Measurements from ENCODE around the gene CROCC.
A peak's percentile ranks its signal among the peaks of the same experiment; 100 is the strongest.
"Not testable (repeated sequence)": the region's sequence is repeated elsewhere in the genome, so short reads cannot be mapped to it uniquely, and the experiment has no call there.

Gene CROCC

DNA sequence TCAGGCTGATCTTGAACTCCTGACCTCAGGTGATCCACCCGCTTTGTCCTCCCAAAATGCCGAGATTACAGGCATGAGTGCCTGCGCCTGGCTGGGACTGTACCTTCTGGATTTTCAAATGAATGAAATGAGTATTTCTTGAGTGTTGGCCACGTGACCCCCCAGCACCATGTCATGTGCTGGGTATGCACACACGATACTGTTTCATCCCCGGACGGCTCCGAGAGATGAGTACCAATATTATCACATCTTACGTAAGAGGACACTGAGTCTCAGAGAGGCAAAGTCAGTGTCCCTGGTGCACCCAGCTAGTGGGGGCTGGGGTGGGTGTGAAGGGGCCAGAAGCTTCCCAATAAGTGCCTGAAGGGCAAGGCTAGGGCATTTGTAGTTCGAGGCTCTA is 780 bp upstream of the CROCC start:
- peak overlapping the region; percentile 81 for H3K4me3 Mint-ChIP-seq
- no peaks in the 10 kb centered on the region for H3K36me3 Mint-ChIP-seq
- DNase-seq (ENCODE audit: low spot score in 2 of 2) (no peak), ATAC-seq (no peak)
- H3K4me1 Mint-ChIP-seq = peaks cover 49% of the 10 kb centered on the region
- no peaks in the 10 kb centered on the region for H3K9me3 Mint-ChIP-seq
- H3K27ac Mint-ChIP-seq = peak overlapping the region; percentile 93

DNA sequence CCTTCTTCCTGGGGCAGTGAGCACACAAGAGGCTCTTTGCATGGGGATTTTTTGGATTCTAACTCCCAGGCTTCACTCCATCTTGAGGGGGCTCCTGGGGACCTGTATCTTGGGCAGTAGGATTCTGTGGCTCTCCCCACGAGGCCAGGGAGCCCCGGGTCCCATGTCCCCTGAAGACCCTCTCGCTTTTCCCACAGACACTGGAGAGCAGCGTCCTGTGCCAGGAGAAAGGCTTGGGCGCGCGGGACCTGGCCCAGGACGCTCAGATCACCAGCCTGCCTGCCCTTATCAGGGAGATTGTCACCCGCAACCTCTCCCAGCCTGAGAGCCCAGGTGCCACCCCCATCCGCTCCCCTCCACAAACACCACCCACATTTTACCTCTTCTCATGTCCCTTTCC is 735 bp downstream of the CROCC start:
- DNase-seq (ENCODE audit: low spot score in 2 of 2) (no peak), ATAC-seq (no peak)
- no peaks in the 10 kb centered on the region for H3K9me3 Mint-ChIP-seq
- no peaks in the 10 kb centered on the region for H3K36me3 Mint-ChIP-seq
- peak overlapping the region; percentile 81 for H3K4me3 Mint-ChIP-seq
- H3K27ac Mint-ChIP-seq = peak overlapping the region; percentile 93
- H3K4me1 Mint-ChIP-seq = peaks cover 54% of the 10 kb centered on the region

DNA sequence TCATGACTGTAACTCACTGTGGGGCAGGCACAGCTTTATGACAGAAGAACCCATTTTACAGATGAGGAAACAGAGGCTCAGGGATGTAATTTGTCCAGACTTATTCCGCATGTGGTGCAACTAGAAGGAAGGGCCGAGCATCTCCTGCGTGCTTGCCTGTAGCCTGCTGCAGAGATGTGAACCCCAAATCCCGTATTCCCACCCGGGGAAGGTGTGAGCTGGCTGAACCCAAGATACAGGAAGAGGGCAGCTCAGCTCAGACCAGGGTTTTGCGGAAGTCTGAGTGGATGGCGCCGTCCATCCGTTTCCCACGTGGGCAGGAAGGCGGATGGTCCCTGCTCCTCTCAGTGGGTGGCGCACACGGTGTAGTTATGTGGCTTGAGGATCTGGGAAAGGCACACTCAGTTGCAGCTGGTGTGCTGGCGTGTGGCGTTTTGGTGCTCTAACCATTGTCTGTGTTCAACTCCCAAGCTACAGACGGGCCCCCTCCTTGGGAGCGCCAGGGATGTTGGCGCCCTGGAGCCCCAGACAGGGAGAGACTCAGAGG is 1.2 kb downstream of the CROCC start:
- Mint-ChIP-seq H3K4me3 (peak overlapping the region; percentile 81), H3K4me1 (peaks cover 58% of the 10 kb centered on the region), H3K9me3 (no peaks in the 10 kb centered on the region), H3K36me3 (no peaks in the 10 kb centered on the region), H3K27ac (no peak overlapping the region)
- ATAC-seq (no peak), DNase-seq (ENCODE audit: low spot score in 2 of 2) (no peak)

DNA sequence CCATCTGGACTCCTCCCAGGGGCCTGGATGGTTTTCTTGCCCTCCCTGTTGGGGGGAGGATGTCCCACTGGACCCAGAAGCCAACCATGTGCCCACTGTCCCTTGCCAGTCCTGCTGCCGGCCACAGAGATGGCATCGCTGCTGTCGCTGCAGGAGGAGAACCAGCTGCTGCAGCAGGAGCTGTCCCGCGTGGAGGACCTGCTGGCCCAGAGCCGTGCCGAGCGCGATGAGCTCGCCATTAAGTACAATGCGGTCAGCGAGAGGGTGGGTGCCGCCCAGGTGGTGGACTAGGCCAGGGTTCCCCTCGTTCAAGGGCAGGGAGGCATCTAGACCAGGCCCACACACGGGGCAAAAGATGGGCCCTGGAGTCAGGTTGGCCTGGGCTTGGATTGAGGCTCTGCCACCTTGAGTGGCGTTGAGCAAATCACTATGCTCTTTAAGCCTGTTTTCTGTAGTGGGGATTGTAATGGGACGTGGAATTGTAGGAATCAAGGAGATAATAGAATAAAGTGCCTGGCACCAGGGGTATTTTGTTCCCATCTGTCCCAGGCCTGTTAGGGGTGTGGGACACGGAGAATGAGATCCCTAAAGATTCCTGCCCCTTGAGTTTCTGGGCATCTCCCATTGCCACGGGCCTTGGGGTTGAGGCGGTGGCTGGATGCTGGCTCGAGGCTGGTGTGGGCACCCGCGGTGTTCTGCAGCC is 2.6 kb downstream of the CROCC start:
- DNase-seq (ENCODE audit: low spot score in 2 of 2) = no peak
- Mint-ChIP-seq H3K4me1 (peaks cover 62% of the 10 kb centered on the region), H3K27ac (peak overlapping the region; percentile 81)

DNA sequence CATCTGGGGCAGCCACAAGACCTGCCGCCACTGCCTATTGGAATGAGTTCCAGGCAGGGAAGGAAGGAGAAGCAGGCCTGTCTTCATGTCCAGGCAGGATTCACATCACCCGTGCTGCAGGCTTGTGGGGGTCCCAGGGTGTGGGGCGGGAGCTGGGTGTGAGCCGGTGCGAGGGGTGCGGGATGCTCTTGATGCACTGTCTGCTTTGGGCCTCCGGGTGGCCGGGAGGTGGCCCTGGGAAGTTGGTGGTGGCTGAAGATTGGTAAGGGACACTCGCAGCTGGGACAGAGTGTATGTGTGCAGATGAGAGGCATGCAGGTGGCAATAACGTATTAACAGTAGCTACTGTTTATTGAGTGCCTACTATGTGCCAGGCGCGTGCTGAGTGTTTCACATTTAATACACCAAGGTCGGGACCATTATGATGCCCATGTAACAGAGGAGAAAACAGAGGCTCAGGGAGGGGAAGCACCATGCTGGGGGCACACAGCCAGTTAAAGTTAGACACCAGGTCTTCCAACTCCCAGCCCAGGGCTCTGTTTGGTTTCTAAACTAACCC is 3.3 kb downstream of the CROCC start:
- Mint-ChIP-seq H3K27ac (peak overlapping the region; percentile 64), H3K4me1 (peaks cover 62% of the 10 kb centered on the region), H3K36me3 (no peaks in the 10 kb centered on the region), H3K4me3 (no peak overlapping the region), H3K9me3 (no peaks in the 10 kb centered on the region)
- no peak for ATAC-seq
- no peak for DNase-seq (ENCODE audit: low spot score in 2 of 2)

More for the DNA sequence above, 2.6 kb downstream of the CROCC start:
- H3K9me3 Mint-ChIP-seq = no peaks in the 10 kb centered on the region
- no peak overlapping the region for H3K4me3 Mint-ChIP-seq
- H3K36me3 Mint-ChIP-seq = no peaks in the 10 kb centered on the region
- no peak for ATAC-seq

DNA sequence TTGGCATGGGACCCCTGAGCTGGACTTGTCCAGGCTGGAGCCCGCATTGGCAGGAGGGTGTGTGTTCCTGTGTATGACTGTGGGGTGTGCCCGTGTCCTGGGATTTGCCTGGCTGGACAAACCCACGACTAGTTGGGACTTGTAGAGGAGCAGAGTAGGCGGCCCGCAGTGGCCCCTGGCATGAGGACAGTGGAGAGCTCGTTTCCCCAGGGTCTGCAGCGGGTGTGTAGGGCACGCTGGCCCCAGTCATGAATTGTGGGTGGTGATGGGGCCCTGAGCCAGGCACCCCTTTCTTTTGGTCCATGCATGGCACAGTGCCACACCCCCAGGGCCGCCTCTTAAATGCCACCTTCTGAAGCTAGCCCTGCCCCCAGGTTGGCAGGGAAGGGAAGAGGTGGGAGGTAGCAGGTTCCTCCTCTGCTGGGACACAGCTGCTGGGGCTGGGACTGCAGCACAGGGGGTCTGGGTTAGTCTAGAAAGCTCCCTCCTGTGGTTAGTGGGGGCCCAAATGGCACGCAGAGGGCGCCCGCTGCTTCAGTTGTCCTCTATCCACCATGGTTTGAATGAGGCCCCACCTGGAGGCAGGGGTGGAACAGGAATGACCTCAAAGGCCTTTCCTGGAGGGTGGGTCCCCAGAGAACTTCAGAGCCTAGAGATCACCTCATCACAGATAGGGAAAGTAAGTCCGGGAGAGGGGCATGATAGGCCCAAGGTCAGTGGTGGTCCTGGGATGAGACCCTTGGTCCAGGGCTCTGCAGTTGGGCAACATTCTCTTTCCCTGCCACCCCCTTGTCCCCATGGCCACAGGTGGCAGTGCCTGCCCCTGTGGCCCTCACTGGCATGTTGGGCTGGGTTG is 4.1 kb downstream of the CROCC start:
- DNase-seq (ENCODE audit: low spot score in 2 of 2) = no peak
- Mint-ChIP-seq H3K27ac (peak overlapping the region; percentile 64), H3K36me3 (no peaks in the 10 kb centered on the region)

DNA sequence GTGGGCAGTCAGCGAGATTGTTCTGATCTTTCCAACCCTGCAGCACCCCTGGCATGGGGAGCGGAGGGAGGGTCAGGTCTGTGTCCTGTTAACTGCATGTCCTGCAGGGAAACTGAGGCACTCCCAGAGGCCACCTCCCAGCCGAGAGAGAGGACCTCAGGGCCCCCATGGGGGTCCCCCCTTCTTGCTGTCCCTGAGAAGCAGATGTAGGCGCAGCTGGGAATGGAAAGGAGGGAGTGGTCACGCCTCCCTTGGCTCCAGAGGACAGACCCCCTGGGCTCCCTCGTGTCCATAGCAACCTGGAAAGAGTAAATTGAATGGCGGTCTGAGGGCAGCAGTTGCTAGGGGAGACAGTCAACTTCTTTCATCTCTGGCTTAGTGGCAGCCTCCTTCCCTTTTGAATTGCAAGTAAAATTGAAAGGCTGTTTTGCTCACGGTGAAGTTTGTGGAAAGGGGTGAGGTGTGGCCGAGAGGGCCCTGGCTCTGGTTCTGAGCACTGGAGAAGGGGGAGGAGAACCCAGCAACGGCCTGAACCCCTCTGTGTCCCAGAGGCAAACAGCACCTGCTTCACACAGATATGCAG is 4.9 kb downstream of the CROCC start:
- H3K36me3 Mint-ChIP-seq = peaks cover 5% of the 10 kb centered on the region
- H3K9me3 Mint-ChIP-seq = no peaks in the 10 kb centered on the region

More for the DNA sequence above, 4.1 kb downstream of the CROCC start:
- ATAC-seq = no peak
- Mint-ChIP-seq H3K4me1 (peaks cover 65% of the 10 kb centered on the region), H3K9me3 (no peaks in the 10 kb centered on the region), H3K4me3 (no peak overlapping the region)

DNA sequence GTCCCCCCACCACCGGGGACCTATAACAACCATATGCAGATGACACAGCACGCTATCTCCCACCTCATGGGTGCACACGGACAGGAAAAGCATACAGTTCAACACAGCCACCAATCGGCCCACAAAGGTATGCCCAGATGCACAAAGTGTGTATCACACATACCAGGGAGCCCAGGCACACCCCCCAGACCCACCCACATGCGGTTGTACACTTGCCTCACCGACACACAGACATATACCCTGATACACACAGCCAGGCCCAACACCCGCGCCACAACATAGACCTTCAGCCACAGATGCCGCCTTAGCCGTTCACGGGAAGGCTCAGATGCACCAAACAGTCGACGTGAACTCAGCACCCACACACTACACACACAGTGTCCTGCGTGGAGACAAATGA is 5.5 kb downstream of the CROCC start:
- Mint-ChIP-seq H3K9me3 (no peaks in the 10 kb centered on the region), H3K4me3 (no peak overlapping the region), H3K36me3 (peaks cover 12% of the 10 kb centered on the region), H3K4me1 (peaks cover 52% of the 10 kb centered on the region), H3K27ac (peak overlapping the region; percentile 65)
- no peak for ATAC-seq
- DNase-seq (ENCODE audit: low spot score in 2 of 2) = no peak

More for the DNA sequence above, 4.9 kb downstream of the CROCC start:
- no peak overlapping the region for H3K4me3 Mint-ChIP-seq
- no peak for DNase-seq (ENCODE audit: low spot score in 2 of 2)
- peaks cover 59% of the 10 kb centered on the region for H3K4me1 Mint-ChIP-seq
- ATAC-seq = no peak
- H3K27ac Mint-ChIP-seq = peak overlapping the region; percentile 65

DNA sequence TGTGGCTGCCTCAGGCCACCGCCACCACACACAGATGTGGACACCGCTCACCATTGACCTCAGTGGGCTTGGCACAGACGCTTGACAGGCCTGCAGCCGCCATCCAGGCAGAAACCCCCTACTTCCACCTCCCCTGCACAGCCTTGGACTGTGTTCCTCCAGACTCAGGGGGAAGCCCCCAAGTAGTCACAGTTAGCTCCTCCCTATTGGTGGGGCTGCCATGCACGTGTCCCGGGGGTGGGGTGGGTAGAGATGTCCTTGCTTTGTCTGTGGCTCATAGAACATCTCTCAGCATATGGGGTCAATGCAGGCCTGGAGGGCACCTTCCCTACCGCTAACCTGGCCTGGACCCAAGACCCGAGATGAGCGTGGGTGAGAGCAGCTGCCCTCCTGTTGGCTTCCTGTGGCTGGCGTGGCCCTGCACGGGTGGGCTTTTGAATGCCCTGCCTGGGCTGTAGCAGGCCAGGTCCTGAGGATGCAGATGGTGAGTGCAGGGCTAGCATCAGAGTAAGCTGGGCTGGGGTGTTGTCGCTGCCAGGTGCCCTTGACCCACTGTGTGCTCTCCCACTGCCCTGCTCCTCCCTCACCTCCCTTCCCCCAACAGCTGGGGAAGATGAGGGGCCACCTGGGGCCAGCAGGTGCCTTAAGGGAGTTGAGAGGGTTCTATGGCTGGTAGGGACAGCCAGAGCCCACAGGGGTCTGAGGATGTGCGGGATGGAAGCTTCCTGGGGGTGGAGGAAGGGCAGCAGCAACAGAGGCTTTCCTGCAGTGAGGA is 6.2 kb downstream of the CROCC start:
- DNase-seq (ENCODE audit: low spot score in 2 of 2) (no peak), ATAC-seq (peak; percentile 26)
- Mint-ChIP-seq H3K9me3 (no peaks in the 10 kb centered on the region), H3K36me3 (peaks cover 18% of the 10 kb centered on the region), H3K27ac (peak overlapping the region; percentile 65), H3K4me3 (no peak overlapping the region), H3K4me1 (peaks cover 46% of the 10 kb centered on the region)

DNA sequence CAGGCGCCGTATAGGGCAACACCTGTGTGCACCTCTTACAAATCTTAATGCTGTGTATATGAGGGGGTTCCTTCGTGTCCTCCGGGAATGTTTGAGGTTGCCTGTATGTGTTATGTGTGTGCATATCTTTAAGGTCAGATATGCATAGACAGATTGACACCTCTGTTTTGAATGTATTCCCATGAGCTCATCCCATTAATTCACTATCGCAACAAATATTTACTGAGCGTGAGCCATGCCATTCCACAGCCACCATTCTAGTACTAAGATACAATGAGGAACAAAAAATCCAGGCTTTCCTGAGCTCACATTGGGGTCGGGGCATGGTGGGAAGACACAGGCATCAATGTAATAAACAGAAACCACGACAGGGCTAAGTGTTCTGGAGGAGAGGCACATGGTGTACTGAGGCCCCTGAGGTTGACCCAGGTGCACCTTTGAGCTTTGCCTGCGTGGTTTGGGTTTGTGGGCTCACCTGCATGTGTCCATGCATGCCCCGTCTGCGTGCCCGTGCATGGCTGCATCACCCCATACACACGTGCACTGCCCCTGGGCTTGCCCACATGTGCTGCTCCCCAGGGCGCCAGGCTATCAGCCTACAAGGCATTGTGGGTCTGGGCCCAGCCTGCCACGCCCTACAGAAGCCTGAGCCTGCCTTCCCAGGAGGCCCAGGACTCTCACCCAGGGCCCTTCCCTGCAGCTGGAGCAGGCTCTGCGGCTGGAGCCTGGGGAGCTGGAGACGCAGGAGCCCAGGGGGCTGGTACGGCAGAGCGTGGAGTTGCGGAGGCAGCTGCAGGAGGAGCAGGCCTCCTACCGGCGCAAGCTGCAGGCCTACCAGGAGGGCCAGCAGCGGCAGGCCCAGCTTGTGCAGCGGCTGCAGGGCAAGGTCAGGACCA is 7.7 kb downstream of the CROCC start:
- H3K27ac Mint-ChIP-seq; DNase-seq (ENCODE audit: low spot score in 2 of 2); ATAC-seq; H3K4me3 Mint-ChIP-seq; H3K9me3 Mint-ChIP-seq: not testable (repeated sequence)
- H3K36me3 Mint-ChIP-seq = peaks cover 29% of the 10 kb centered on the region
- peaks cover 40% of the 10 kb centered on the region for H3K4me1 Mint-ChIP-seq

DNA sequence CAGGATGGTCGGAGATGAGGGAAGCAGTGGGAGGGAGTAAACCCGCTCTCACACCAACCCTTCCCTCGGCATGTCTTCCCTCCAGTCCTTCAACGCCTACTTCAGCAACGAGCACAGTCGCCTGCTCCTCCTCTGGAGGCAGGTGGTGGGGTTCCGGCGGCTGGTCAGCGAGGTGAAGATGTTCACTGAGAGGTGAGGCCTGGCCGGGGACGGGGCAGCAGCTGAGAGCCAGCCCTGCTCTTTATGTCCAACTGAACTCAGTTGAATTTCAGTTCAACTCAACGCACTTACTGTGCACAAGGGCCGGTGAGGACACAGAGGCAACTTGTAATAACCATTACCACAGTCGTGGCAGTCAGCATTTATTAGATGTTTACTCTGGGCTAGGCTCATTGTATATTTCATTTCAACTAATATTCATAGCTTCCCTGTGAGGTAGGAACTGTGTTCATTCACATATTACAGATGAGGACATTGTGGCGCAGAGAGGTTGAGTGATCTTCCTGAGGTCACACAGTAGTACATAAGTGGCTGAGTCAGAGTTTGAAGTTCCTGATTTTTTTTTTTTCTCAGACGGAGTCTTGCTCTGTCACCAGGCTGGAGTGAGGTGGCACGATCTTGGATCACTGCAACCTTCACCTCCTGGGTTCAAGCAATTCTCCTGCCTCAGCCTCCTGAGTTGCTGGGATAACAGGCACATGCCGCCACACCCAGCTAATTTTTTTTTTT is 9.6 kb downstream of the CROCC start:
- H3K9me3 Mint-ChIP-seq; DNase-seq (ENCODE audit: low spot score in 2 of 2); H3K4me3 Mint-ChIP-seq; H3K27ac Mint-ChIP-seq; ATAC-seq: not testable (repeated sequence)
- Mint-ChIP-seq H3K36me3 (peaks cover 37% of the 10 kb centered on the region), H3K4me1 (peaks cover 23% of the 10 kb centered on the region)

DNA sequence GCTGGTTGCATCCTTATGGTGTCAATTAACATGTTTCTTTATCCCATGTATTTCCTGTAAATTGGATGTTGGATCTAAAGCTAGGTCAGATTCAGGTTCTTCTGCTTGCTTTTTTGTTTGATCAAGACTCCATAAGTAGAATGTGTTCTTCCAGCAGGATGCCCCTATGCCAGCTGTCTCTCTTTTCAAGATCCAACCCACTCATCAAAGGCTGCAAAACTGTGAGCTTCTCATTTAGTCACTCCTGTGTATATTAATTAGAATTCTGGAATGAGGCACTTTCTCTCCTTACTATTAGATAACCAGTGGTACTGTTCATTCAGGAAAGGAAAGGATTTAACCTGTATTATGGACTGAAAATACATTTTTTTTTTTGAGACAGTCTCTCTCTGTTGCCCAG is 12.2 kb downstream of the CROCC start:
- peak overlapping the region; percentile 58 for H3K27ac Mint-ChIP-seq
- H3K36me3 Mint-ChIP-seq = peaks cover 37% of the 10 kb centered on the region
- not testable (repeated sequence) for H3K4me1 Mint-ChIP-seq; ATAC-seq; DNase-seq (ENCODE audit: low spot score in 2 of 2); H3K4me3 Mint-ChIP-seq; H3K9me3 Mint-ChIP-seq

DNA sequence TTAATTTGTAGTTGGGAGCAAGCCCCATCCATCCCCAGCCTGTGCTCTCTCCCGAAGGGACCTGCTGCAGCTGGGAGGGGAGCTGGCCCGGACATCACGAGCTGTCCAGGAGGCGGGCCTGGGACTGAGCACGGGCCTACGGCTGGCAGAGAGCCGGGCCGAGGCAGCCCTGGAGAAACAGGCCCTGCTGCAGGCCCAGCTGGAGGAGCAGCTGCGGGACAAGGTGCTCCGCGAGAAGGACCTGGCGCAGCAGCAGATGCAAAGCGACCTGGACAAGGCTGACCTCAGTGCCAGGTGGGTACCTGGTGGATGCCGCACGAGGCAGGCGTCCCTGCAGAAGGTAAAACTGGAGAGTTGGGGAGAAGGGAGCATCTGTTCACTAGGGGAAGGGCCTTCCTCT is 14.8 kb downstream of the CROCC start:
- H3K4me3 Mint-ChIP-seq; H3K4me1 Mint-ChIP-seq; H3K27ac Mint-ChIP-seq; ATAC-seq; DNase-seq (ENCODE audit: low spot score in 2 of 2); H3K9me3 Mint-ChIP-seq: not testable (repeated sequence)
- H3K36me3 Mint-ChIP-seq = peaks cover 49% of the 10 kb centered on the region
